ENCODE measurements around the gene ARHGAP29.

DNA sequence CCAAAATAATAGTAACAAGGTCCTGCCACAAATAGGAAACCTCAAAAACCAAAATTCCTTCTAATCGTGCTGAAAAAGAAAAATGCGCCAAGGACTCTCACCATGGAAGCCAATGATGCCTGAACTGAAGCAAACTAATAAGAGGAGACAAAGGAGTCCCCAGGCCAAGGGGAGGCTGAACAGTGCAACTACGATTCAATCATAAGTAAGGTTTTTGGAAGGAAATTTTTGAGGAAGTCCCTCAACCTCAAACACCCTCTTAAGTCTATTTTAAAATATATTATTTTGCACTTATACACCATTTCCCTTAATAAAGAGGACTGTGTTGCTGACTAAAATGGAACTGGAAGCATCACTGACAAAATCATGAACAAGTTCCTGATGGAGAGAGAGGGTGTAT lies 1.7 kb upstream of the ARHGAP29 start:
- TF ChIP-seq, protein P1, sequence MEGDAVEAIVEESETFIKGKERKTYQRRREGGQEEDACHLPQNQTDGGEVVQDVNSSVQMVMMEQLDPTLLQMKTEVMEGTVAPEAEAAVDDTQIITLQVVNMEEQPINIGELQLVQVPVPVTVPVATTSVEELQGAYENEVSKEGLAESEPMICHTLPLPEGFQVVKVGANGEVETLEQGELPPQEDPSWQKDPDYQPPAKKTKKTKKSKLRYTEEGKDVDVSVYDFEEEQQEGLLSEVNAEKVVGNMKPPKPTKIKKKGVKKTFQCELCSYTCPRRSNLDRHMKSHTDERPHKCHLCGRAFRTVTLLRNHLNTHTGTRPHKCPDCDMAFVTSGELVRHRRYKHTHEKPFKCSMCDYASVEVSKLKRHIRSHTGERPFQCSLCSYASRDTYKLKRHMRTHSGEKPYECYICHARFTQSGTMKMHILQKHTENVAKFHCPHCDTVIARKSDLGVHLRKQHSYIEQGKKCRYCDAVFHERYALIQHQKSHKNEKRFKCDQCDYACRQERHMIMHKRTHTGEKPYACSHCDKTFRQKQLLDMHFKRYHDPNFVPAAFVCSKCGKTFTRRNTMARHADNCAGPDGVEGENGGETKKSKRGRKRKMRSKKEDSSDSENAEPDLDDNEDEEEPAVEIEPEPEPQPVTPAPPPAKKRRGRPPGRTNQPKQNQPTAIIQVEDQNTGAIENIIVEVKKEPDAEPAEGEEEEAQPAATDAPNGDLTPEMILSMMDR (conservative IDR thresholded peaks at IDR 0.05; ENCODE audit: low read depth, low read length), result no peak
- no peak for TF ChIP-seq EZH2 (IDR thresholded peaks at IDR 0.05; ENCODE audit: borderline replicate concordance, low read depth, low read length, poor library complexity, severe bottlenecking)

Measured in A673 (cell line).